ENCODE results near the gene HS3ST6. TPM values are rescaled to one million over a fixed set of nuclear protein-coding genes. Genes with fewer than 3 reads are reported as not detected.
"Not testable (repeated sequence)": the region's sequence is repeated elsewhere in the genome, so short reads cannot be mapped to it uniquely, and the experiment has no call there.

Gene HS3ST6
- total RNA-seq, 4 donors from 2014 or later: 1.6 to 9.9 (median 6.3) TPM

DNA sequence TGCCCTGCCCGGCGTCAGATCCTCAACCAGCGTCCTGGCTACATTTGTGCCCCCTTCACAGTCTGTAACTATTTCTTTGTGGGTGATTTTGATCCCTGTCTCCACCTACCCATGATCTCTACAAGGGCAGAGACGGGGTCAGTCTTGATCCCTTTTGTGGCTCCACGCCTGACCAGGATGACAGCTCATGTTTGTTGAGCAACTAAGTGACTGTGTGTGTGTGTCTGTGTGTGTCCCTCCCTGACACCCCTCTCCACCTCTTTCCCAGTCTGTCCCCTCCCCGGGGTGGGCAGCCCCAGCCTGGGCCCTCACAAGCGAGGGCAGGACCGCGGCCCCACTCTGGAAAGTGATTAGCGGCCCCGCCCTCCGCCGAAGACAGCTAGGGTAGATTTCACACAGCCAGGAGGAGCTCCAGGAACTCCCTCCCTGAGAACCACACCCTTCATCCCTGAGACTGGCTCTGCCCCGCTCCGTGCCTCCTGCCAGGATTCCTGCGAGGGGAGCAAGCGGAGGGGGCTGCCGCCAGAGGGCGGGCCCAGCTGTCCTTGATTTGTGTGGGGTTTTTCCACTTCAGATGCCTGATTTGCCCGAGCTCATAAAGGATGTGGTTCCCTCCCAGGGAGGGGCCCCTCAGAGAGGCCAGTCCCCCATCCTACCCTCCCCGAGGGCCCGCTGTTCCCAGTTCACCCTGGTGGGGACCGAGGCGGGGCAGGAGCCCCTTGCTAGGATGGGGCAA, 5.3 kb upstream of the HS3ST6 start:
- intact Hi-C loops (cut with DNase I): loop anchor here (5.0 kb wide), 1 partner anchor 61 kb away; no protein-coding TSS in a partner anchor
- Histone ChIP-seq H3K36me3 (no peaks in the 10 kb centered on the region), H3K9me3 (no peaks in the 10 kb centered on the region), H3K27ac (peak overlapping the region in 3 of 4 donors; percentile 2 to 47 (median 30)), H3K4me3 (no peak overlapping the region), H3K4me1 (peaks cover 13 to 43% (median 17%) of the 10 kb centered on the region in 3 donors), H3K27me3 (peaks cover 11 to 72% (median 14%) of the 10 kb centered on the region in 4 donors)
- no peak for DNase-seq
- 57 to 58% methylated on average over 3 to 5 of the region's 24 CpGs for WGBS, 2 donors
- TF ChIP-seq POLR2A (IDR thresholded peaks at IDR 0.05): no peak
- TF ChIP-seq, protein P1, sequence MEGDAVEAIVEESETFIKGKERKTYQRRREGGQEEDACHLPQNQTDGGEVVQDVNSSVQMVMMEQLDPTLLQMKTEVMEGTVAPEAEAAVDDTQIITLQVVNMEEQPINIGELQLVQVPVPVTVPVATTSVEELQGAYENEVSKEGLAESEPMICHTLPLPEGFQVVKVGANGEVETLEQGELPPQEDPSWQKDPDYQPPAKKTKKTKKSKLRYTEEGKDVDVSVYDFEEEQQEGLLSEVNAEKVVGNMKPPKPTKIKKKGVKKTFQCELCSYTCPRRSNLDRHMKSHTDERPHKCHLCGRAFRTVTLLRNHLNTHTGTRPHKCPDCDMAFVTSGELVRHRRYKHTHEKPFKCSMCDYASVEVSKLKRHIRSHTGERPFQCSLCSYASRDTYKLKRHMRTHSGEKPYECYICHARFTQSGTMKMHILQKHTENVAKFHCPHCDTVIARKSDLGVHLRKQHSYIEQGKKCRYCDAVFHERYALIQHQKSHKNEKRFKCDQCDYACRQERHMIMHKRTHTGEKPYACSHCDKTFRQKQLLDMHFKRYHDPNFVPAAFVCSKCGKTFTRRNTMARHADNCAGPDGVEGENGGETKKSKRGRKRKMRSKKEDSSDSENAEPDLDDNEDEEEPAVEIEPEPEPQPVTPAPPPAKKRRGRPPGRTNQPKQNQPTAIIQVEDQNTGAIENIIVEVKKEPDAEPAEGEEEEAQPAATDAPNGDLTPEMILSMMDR (IDR thresholded peaks at IDR 0.05): peak in 4 of 6 experiments; percentile 26 to 39 (median 30)

DNA sequence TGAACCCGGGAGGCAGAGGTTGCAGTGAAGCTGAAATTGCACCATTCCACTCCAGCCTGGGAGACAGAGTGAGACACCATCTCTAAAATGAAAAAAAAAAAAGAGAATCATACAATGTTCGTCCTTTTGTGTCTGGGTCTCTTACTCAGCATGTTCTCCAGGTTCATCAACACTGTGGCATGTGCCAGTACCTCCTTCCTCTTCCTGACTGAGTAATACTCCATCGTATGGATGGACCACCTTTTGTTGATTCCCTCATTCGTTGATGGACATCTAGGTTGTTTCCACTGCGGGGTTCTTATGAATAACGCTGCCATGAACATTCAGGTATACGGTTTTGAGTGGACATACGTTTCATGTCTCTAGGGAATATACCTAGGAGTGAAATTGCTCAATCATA, 4.1 kb upstream of the HS3ST6 start:
- DNase-seq: no peak
- Histone ChIP-seq H3K27me3 (peaks cover 11 to 83% (median 16%) of the 10 kb centered on the region in 4 donors), H3K4me3 (no peak overlapping the region), H3K9me3 (no peaks in the 10 kb centered on the region), H3K4me1 (peaks cover 18 to 50% (median 24%) of the 10 kb centered on the region in 3 donors), H3K36me3 (no peaks in the 10 kb centered on the region), H3K27ac (no peak overlapping the region)
- WGBS, 2 donors: 63 to 76% methylated on average over 8 of the region's 8 CpGs
- no peak for TF ChIP-seq POLR2A (IDR thresholded peaks at IDR 0.05)
- TF ChIP-seq, protein P1 (IDR thresholded peaks at IDR 0.05): no peak
- intact Hi-C loops (cut with DNase I): loop anchor here (5.0 kb wide), 1 partner anchor 60 kb away; no protein-coding TSS in a partner anchor

DNA sequence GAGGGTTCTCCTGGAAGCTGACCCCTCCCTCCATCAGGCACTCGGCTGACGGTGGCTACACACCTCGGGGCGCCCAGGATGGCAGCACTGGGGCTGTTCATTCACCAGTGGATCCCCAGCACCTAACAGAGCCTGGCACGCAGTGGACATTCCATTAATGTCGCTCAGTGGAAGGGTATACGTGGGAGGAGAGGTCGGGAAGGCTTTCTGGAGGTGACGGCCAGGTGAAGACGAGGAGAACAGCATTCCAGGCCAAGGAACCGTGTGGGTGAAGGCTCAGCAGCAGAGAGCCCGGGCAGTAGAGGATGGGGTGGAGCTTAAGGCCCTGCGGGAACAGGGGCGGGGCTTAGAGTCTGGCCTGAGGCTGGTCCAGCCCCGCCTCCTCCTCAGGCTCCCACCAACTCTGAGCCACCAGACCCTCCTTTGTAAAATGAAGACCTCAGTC, 2.5 kb upstream of the HS3ST6 start:
- Histone ChIP-seq H3K36me3 (no peaks in the 10 kb centered on the region), H3K27me3 (peaks cover 11 to 94% (median 17%) of the 10 kb centered on the region in 4 donors), H3K9me3 (no peaks in the 10 kb centered on the region), H3K4me3 (no peak overlapping the region), H3K27ac (no peak overlapping the region), H3K4me1 (peaks cover 32 to 66% (median 34%) of the 10 kb centered on the region in 3 donors)
- WGBS, 2 donors: 14 to 23% methylated on average over 8 to 15 of the region's 15 CpGs
- intact Hi-C loops (cut with DNase I): loop anchor here (5.0 kb wide), 1 partner anchor 58 kb away; no protein-coding TSS in a partner anchor
- TF ChIP-seq, protein P1 (IDR thresholded peaks at IDR 0.05): no peak
- no peak for TF ChIP-seq POLR2A (IDR thresholded peaks at IDR 0.05)
- DNase-seq: no peak

DNA sequence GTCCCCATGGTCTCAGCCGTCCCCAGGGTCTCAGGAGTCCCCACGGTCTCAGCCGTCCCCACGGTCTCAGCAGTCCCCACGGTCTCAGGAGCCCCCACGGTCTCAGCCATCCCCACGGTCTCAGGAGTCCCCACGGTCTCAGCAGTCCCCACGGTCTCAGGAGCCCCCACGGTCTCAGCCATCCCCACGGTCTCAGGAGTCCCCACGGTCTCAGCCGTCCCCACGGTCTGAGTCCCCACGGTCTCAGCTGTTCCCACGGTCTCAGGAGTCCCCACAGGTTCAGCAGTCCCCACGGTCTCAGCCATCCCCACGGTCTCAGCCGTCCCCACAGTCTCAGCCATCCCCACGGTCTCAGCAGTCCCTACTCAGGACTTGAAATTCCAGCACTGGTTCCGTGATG, 1.9 kb upstream of the HS3ST6 start:
- not testable (repeated sequence) for DNase-seq, H3K4me3 ChIP-seq, H3K27ac ChIP-seq, H3K9me3 ChIP-seq, H3K36me3 ChIP-seq
- WGBS, 2 donors: 45 to 68% methylated on average over 7 to 15 of the region's 21 CpGs
- intact Hi-C loops (cut with DNase I): loop anchor here (5.0 kb wide), 1 partner anchor 58 kb away; no protein-coding TSS in a partner anchor
- Histone ChIP-seq H3K27me3 (peaks cover 11 to 98% (median 17%) of the 10 kb centered on the region in 4 donors), H3K4me1 (peaks cover 34 to 72% (median 35%) of the 10 kb centered on the region in 3 donors)

DNA sequence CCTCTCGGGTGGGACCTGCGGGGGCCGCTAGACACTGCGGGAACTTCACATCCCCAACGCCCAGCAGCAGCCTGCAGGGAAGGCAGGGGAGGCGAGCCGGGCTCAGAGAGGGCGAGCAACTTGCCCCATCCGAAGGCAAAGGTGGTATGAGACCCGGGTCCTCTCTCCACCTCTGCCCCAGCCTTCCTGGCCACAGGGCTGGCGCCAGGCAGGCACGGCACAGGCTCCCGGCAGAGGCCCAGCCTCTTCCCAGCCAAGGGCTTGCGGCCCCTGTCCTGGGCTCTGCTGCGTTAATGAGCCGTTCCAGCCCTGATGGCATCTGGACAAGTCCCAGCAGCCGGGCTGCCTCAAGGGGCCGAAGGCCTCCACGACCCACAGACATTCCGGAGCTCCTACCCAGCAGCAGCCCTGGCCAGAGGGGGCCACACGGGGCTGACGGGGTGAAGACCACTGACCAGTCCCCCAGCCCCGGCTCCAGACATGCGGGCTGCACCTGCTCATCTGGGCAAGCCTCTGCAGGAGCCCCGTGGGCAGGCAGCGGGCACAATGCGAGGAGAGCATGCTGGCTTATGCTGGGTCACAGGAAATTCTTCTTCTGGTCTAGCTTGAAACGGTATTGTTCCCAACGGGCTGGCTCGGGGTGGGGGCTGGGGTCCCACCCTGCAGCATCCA, 1.2 kb upstream of the HS3ST6 start:
- Histone ChIP-seq H3K27me3 (peaks cover 11 to 98% (median 17%) of the 10 kb centered on the region in 4 donors), H3K4me1 (peaks cover 34 to 77% (median 35%) of the 10 kb centered on the region in 3 donors), H3K4me3 (no peak overlapping the region), H3K36me3 (no peaks in the 10 kb centered on the region), H3K9me3 (no peaks in the 10 kb centered on the region), H3K27ac (no peak overlapping the region)
- intact Hi-C loops (cut with DNase I): no loop called here
- WGBS, 2 donors: 0 to 38% methylated on average over 1 to 5 of the region's 30 CpGs
- DNase-seq: no peak
- no peak for TF ChIP-seq POLR2A (IDR thresholded peaks at IDR 0.05)
- TF ChIP-seq, protein P1 (IDR thresholded peaks at IDR 0.05): no peak

All from esophagus squamous epithelium (tissue), 5 donors.